Amniotic stem cell (primary cell): ENCODE data around the gene CEP76.

Experiments
- DNase-seq: peaks from one replicate; lab custom pipeline; 2025; lab: John Stamatoyannopoulos, UW

CEP76 gene, protein sequence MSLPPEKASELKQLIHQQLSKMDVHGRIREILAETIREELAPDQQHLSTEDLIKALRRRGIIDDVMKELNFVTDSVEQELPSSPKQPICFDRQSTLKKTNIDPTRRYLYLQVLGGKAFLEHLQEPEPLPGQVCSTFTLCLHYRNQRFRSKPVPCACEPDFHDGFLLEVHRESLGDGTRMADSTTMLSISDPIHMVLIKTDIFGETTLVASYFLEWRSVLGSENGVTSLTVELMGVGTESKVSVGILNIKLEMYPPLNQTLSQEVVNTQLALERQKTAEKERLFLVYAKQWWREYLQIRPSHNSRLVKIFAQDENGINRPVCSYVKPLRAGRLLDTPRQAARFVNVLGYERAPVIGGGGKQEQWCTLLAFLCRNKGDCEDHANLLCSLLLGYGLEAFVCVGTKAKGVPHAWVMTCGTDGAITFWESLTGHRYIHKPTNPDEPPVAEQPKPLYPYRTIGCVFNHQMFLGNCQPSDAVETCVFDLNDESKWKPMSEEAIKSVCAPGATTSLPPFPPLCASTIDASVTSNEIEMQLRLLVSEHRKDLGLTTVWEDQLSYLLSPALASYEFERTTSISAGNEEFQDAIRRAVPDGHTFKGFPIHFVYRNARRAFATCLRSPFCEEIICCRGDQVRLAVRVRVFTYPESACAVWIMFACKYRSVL

DNA sequence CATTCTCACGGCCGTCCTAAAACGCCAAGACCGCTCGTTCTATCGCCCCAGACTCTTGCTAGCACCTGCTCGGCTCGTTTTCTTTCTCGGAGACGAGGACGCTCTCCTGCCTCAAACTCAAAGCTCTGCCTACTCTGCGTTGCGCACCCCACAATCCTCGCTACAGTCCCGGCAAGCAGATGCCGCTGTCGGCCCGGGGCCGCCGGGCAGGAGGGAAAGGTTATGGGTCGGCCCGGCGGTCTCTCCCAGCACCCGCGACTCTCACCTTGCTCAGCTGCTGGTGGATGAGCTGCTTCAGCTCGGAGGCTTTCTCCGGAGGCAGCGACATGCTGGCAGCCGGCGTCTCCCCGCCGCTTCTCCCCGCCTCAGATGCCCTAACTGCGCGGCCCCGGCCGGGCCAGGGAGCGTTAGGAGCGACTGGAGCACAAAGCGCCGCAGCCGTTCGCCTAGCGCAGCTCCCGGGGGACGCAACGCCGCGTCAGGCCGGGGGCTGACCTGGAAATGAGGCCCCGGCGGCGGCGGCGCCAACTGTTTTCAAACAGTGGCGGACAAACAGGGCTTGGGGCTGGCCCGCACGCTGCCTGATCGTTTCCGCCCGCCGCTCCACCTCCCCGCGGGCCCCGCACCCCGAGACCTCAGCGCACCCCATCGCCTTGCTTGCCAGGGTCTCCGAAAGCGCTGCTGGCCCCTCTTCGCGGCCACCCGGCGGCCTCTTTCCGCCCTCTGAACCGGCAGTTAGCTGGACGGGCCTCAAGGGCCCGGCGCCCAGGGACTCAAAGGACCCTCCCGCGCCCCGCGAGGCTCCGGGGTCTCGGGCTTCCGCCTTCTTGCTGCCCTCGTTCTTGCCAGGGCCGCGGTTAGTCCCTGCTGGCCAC is at the start of gene CEP76, which contains the start of gene PSMG2:
CEP76 (minus strand) TSS at position 503 of the 875 bp plus-strand sequence; CDS start at position 328, 175 bp downstream.
PSMG2 (plus strand) TSS at position 822 of the 875 bp plus-strand sequence. CDS start 66 bp downstream, outside the sequence.
- DNase-seq, result peak; percentile 69

DNA sequence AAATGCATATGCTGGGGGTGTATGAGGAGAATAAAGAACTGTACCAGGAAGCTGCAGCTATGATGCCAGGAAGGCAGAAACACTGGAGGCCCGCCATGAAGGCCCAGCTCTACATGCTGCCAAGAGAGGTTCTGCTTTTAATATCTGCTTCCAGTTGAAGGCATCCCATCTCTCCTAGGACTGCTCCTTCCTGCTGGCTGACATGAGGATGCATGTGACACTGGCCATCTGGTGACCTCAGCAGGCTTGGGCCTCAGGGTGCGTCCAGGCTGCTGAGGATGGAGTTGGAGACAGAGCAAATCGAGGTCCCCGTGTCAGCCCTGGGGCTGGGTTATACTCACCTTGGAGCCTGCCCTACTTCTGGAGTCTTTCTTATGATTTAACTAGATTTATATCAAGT is 49.4 kb upstream of the CEP76 start:
- no peak for DNase-seq

DNA sequence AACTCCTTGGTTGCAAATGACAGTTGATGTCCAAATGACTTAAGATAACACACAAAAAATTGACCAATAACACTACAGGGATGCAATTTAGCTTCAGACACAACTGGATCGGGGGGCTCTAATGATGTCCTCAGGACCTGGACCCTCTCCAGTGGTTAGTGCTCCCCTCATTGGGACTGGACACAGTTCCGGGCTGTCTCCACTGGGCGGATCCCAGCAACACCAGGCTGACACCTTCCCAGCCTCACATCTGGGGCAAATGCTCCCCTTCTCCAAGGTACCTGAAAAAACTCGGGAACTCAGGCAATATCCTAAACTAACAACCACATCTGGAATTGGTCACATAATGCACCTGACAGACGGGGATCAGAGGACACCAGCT is 49.0 kb upstream of the CEP76 start:
- no peak for DNase-seq

DNA sequence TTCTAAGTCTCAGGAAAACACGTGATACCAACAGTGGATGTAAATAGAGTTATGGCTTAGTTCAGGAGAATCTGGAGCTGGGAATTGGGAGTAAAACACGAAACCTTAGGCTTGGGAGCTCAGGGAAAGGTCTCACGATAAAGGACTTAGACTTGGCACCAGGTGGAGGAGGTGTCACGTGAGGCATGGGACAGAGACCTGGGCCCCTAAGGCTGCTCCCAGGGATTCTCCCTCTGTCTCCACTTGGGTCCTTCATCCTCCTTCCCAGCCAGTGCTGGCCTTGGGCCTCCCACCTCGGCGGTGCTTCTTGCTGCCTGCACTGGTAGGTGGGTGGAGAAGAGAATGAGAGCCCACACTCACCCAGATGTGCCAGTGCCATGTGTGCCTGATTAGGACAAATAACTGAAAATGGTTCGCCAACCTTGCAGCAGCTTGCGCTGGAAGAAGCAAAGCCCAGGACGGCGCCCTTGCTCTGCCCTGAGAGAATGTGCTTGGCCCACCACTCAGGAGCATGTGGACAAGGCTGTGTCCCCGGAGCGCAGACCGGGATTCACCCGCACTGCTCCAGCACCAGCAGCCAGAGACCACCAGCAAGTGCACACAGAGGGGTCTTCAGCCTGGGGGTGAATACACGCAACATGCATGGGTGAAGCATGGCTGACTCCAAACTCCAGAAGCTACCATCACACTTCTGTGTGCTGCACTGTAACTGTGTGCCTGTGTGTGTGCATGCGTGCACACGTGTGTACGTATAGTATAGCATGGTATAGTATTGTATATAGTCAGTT is 48.4 kb upstream of the CEP76 start:
- DNase-seq, result no peak

DNA sequence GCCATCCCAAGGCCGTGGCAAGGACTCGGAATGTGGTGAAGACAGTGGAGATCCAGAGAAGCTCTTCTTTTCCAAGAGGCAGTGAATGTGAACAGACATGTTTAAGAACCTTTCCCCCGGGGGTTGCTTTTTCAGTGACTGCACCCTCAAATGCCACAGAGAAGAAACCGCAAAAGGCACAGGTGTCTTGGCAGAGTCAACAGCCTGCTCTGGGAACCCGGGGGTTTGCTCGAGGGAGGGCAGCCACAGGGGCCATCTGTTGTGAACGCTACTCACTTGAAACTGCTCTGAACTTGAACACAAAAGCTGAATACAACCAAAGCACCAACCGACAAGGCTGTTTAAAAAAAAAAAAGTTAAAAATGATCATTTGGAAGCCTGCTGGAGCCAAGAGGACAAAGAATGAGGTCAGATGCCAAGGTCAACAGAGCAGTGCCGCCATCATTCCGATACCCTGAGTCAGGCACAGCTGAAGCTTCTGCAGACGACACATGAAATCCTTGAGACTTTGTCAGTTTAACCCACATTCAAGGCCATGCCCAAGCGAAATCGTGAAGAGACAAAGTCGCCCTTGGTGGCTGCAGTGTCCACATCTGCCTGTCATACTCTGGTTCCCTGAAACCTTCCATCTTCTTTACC is 47.7 kb upstream of the CEP76 start:
- DNase-seq, result no peak

DNA sequence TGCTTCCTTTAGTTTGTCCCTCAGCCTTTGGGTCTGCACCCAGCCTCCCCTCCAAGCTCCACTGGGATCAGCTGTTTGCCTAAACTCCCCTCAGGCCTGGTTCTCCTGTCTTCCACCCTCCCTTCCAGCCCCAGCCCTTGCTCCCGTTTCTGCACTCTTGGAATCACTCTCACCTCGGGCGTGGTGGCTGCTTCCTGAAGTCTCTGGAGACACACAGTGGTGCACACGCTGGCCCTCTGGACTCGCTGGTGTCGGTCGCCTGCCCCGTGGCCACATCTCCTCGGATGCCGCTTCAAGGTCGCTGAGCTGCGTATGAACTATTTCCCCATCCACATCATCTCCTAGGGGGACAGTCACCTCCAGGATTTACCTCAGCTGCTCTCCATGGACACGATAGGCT is 46.6 kb upstream of the CEP76 start:
- DNase-seq, result no peak

DNA sequence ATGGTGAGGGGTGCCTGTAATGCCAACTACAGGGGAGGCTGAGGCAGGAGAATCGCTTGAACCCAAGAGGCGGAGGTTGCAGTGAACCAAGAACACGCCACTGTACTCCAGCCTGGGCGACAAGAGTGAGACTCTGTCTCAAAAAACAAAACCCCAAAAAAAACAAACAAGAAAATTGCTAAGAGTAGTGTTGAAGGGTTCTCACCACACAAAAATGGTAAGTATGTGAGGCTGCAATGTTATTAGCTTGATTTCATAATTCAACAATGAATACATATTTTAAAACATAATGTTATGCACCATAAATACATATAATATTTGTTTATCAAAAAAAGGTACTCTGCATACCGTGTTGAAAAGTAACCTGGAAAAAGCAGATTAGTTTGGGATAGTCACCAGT is 46.1 kb upstream of the CEP76 start:
- no peak for DNase-seq

DNA sequence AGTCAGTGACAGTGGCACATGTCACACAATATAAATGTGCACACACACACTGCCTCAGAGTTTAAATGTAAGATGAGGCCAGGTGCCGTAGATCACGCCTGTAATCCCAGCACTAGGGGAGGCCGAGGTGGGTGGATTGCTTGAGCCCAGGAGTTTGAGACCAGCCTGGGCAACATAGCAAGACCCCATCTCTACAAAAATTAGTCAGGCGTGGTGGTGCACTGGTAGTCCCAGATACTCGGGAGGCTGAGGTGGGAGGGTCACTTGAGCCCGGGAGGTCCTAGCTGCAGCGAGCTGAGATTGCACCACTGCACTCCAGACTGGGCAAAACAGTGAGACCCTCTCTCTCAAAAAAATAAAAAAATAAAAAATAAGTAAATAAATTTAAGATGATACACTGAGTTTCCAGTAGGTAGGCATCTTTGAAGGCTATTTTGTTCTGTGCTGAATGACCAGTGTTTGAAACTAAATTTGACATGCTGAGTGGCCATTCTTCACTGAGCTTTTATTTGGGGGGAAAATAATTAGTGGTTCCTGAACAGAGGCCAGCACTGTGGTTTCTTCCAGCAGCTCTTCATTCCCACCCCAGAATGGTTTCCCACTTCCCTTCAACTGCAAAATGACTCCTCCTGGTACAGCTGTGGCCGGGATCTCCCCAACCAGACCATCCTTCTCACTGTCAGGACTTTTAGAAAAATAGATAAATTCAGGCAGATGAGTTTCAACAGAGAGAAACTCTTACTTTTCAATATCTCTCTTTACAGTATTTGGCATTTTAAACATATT is 45.2 kb upstream of the CEP76 start:
- no peak for DNase-seq

DNA sequence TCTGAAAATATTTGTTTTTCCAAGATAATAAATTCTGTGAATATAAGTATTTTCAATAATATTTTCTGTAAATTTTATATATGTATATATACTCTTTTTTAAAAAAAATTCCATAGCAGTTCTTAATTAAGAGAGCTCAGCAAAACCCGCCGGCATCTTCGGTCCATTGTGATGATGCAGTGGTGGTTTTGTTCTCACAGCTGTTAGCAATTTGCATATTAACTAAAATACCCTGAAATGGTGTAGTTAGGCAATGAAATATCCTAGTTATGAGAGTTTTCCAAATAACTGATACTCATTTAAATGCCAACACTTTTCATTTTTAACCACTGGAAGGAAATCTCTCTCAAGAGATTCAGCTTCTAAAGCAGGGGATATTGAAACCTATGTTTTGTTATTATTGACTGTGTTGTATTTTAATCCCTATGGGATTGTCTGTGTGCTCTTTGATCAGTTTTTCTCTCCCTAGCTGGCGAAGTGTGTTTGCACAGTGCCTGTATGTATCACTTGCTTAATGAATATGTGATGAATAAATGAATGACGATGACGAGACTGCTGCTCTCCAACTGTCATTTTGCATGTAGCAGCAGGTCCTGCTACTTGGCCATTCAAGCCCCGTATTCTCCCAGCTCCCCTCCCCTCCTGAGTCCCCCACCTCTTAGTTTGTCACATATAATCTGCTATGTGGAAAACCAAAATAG is 42.7 kb upstream of the CEP76 start:
- DNase-seq, result no peak

DNA sequence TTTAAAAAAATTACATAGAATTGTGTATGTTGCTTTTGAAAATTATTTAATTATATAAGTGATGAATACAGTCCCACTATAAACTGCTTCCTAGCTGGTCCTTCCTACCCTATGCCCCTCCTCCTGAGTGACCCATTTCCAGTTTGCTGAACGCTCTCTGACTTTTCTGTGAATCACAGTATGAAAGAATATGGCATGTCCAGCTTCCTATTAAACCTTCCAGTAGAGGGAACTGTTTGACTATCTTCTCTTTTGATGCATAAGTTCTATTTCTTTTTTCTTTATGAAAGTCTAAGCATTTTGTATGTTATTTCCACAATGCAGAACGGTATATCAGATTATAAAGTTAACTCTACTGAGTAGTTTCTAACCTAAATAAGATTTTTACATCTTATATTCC is 41.6 kb upstream of the CEP76 start:
- DNase-seq, result peak; percentile 55

DNA sequence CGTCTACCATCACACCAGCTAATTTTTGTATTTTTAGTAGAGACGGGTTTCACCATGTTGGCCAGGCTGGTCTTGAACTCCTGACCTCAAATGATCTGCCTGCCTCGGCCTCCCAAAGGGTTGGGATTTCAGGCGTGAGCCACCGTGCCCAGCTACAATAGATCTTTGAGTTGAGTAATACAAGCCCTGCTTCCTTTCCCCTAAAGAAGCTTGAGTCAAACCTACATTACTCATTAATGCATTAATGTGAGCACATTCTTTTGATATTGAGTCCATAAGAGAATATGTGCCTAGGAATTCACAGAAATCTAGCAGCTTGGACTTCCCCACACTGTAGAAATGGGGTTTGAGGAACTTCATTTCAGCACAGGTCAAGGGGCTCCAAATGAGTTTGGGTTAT is 39.9 kb upstream of the CEP76 start:
- DNase-seq, result peak; percentile 8

DNA sequence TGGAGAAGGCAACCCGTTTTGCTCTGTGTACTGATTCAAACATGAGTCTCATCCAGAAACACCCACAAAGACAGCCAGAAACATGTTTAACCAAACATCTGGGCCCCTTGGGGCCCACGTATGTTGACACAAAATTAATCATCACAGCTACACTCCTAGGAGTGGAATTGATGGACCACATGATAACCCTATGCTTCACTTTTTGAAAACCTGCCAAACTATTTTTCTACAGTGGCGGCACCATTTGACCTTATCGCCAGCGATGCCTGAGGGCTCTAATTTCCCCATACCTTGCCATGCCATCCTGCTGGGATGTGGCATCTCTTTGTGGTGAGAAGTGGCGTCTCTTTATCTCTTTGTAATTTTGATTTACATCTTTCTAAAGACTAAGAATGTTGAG is 38.8 kb upstream of the CEP76 start:
- no peak for DNase-seq

DNA sequence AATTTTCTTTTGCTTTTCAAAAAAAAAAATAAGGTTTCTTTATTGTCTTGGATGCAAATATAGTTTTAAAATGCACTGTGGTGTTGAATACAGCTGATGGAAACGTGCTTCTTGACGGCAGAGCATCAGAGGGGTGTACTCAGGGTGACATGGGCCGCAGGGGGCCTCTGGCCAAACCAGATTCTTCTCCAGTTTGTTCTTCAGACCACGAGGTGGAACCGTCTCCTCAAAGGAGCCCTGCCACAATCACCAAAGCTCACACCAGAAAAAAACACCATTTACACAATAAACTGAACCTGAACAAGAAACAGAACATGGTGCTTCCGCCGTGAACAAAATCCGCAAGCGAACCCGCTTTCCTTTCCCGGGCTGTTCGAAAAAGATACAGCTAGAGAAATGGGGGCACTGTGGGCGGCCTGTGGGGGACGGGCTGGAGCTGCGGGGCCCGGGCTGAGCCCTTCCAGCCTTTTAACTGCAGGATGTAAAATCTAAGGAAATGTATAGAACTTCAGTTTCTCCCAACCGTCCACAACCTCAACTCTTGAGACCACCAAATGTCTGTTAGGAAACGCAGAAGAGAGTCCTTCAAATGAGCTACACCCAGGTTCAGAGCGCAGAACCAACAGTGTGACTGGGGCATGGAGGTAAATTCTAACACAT is 34.9 kb upstream of the CEP76 start:
- DNase-seq, result no peak

DNA sequence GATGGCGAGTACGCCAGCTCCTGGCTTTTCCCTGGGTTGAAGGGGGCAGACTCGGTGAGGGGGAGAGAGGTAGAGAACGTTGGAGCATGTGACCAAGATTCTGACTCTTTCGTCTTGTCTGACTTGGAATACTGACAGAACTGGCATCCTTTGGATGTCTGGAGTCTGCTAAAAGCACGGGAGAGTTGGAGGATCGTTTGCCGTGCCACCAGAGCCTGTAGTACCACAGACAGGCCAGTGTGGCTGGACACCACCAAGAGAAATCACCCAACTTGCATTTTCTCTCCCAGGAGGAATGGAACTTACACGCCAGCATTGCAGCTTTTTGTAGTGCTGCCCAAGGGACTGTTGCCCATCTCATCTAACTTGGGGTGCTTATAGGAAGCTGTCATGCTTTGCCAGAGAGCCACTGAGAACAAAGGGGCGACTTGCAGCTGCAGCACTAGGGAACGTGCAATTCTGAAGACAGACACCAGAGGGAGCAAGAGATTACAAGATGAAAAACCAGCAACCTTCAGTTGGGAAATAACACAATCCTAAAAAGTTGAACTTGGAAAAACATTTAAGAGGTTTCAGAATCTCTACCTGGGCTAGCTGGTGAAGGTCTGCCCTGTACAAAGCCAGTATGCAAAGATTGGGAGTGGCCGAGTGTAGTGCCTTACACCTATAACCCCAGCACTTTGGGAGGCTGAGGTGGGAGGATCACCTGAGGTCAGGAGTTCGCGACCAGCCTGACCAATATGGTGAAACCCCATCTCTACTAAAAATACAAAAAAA is 24.4 kb upstream of the CEP76 start:
- peak; percentile 26 for DNase-seq

DNA sequence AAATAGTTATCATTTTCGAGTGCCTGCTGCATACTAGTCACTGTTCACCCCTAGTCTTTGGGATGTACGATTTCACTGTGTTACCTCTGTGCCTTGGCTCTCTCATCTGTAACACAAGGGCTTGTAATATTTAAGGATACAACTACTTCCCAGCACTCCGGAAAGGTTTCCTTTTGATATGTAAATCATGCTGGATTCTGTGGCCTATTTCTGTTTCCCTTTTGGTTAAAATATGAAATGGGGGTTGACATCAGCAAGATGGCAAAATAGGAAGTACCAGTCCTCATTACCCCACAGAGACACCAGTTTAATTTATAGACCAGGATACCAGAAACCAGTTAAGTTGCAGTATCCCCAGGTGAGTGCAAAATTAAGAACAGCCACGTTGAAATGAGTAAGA is 23.8 kb upstream of the CEP76 start:
- no peak for DNase-seq

DNA sequence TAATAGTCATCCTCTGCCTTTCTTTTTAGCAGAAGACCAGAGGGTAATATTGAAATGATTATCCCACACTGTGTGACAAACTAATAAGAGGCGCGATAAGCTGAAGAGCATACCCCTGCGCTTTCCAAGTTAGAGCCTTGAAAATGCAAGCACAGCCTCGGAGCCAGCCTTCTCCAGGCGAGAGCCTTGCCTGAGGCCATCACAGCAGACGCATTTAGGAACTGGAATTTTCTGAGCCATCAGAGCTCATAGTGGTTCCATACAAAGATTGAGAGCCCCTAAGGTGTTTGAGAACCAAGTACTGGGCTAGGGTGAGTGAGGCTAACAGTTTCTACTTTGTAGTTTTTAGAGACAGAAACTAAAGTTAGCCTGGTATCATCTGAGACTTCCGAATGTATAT is 20.2 kb upstream of the CEP76 start:
- DNase-seq, result no peak

DNA sequence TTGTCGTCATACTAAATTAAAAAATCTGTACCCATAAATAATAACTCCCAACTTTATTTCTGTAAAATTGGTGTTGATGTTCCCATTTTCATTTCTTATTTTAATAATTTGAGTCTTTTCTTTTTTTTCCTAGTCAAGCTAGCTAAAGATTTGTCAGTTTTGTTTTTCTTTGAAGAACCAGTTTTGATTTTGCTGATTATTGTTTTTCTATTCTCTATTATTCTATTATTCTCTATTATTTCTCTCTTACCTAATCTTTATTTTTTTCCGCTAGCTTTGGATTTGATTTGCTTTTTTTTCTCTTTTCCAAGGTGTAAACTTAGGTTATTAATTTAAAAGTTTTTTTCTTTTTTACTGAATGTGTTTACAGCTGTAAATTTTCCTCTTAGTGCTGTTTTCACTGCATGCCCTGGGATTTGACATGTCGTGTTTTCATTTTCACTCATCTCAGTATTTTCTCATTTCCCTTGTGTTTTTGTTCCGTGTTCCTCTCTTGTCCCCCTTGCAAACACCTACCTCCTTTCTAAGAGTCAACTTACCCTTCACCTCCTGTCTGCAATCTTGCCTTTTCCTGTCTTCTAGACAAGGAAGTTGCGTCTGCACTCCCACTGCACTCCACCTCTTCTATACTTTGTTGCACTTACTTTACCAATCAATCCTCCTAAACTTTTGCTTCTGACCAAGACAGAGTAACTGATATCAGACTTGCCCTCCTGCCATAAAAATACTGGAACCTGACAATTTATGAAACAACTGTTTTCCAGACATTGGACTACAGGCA is 19.2 kb upstream of the CEP76 start:
- no peak for DNase-seq

DNA sequence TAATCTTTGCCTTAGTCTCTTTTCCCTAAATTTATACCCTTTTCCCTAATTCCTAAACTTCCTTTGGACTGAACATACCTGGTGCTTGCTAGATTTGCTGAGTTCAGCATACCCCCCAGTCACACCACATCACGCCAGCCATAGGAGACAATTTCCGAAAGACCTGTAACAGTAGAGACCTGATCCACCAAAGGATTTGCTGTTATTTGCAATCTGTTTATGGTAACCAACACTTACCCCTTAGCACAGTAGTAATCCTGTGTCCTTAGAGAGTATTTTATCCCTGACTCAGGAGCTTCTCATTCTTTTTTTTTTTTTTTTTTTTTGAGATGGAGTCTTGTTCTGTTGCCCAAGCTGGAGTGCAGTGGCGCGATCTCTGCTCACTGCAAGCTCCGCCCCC is 8.9 kb upstream of the CEP76 start:
- DNase-seq, result no peak
